ENCODE measurements around the gene PRDM11.

Gene PRDM11

GRCh38 chr11:45267652-45268299 is 121.3 kb downstream of the PRDM11 start:
- no peak for DNase-seq

GRCh38 chr11:45269678-45270077 is 123.2 kb downstream of the PRDM11 start:
- DNase-seq = no peak

GRCh38 chr11:45270946-45271716 is 124.7 kb downstream of the PRDM11 start:
- DNase-seq = no peak

- DNase-seq = no peak
These were observed 126.3 kb downstream of the PRDM11 start for GRCh38 chr11:45272701-45273100.

GRCh38 chr11:45273509-45273908 is 127.1 kb downstream of the PRDM11 start:
- no peak for DNase-seq

- DNase-seq = no peak
These were observed 127.8 kb downstream of the PRDM11 start for GRCh38 chr11:45274206-45274605.

GRCh38 chr11:45275828-45276227 is 129.4 kb downstream of the PRDM11 start:
- DNase-seq = no peak

- DNase-seq = no peak
These were observed 132.3 kb downstream of the PRDM11 start for GRCh38 chr11:45278714-45279113.

GRCh38 chr11:45279645-45280044 is 133.2 kb downstream of the PRDM11 start:
- no peak for DNase-seq

- DNase-seq = no peak
These were observed 134.0 kb downstream of the PRDM11 start for GRCh38 chr11:45280449-45280848.

- no peak for DNase-seq
These were observed 135.6 kb downstream of the PRDM11 start for GRCh38 chr11:45282081-45282480.
